Measurements from ENCODE around the gene TRAK2. TPM values are rescaled to one million over a fixed set of nuclear protein-coding genes. Genes with fewer than 3 reads are reported as not detected.
"Not testable (repeated sequence)": the region's sequence is repeated elsewhere in the genome, so short reads cannot be mapped to it uniquely, and the experiment has no call there.

TRAK2 gene
- total and polyA plus RNA-seq, 2 of the 13 experiments (the other 11 are each of a cell fraction or from before 2014, with no cell fraction given), result 7.7 to 21.0 TPM

- no TSS peak for BruUV-seq (replicated peaks)
- in situ Hi-C loops (cut with HindIII; ENCODE audit: extremely low pct_ligation_motif_present, low pct_unique_long_range_greater_than_20kb) (no loop called here), intact Hi-C loops (cut with micrococcal nuclease; ENCODE audit: unreplicated experiment) (no loop called here)
- no peak for DNase-seq (ENCODE audit: low spot score)
- FAIRE-seq, result no peak
- no peak overlapping the region for H3K4me2 ChIP-seq (ENCODE audit: low read depth, low read length)
- WGBS (ENCODE audit: low lambda C conversion rate), result 86% methylated on average over 4 of the region's 4 CpGs
- H3K27me3 ChIP-seq (ENCODE audit: control insufficient read depth in 1 of 2, insufficient read depth in 2 of 2, low read length in 2 of 2), result no peaks in the 10 kb centered on the region
- H3K4me3 ChIP-seq (replicated peaks in 1 of 3; ENCODE audit: insufficient read depth in 1 of 3, low read depth in 2 of 3, low read length in 3 of 3), result no peak overlapping the region
- peaks cover 4 to 6% of the 10 kb centered on the region in 2 experiments; a peak in 2 of 5 replicates for H3K36me3 ChIP-seq (replicated peaks in 1 of 2; ENCODE audit: control insufficient read depth in 1 of 2, insufficient read depth in 2 of 2, low read length in 2 of 2)
- no peak overlapping the region for H2AFZ ChIP-seq (ENCODE audit: low read length)
- TF ChIP-seq KLF13 (CRISPR knock-in tag; IDR thresholded peaks at IDR 0.05), result no peak
- H3K79me2 ChIP-seq (ENCODE audit: insufficient read depth, low read length), result no peaks in the 10 kb centered on the region
- no peaks in the 10 kb centered on the region for H3K4me1 ChIP-seq (ENCODE audit: insufficient read depth, low read length)
- H4K20me1 ChIP-seq (ENCODE audit: insufficient read depth, low read length), result no peaks in the 10 kb centered on the region
- ChIA-PET CTCF (ENCODE audit: low intra/inter-chr PET ratio, low total read pairs) (no interaction called here), POLR2A (no interaction called here)
- no peaks in the 10 kb centered on the region for H3K9me3 ChIP-seq (ENCODE audit: low read length)
- no peak overlapping the region for H3K27ac ChIP-seq (ENCODE audit: extremely low read length, insufficient read depth, low read length)
- ATAC-seq, result no peak; the same call in 1 of the 3 replicates
- no peak overlapping the region for H3K9ac ChIP-seq (ENCODE audit: insufficient read depth, low read depth, low read length)
Measured at GRCh38 chr2:201484805-201485204, 33.5 kb upstream of the TRAK2 start.

- H3K4me1 ChIP-seq (ENCODE audit: insufficient read depth, low read length); H3K9ac ChIP-seq (ENCODE audit: insufficient read depth, low read depth, low read length); in situ Hi-C loops (cut with HindIII; ENCODE audit: extremely low pct_ligation_motif_present, low pct_unique_long_range_greater_than_20kb); DNase-seq (ENCODE audit: low spot score); H3K4me3 ChIP-seq (replicated peaks in 1 of 3; ENCODE audit: insufficient read depth in 1 of 3, low read depth in 2 of 3, low read length in 3 of 3); POLR2A ChIA-PET; CTCF ChIA-PET (ENCODE audit: low intra/inter-chr PET ratio, low total read pairs); H3K27me3 ChIP-seq (ENCODE audit: control insufficient read depth in 1 of 2, insufficient read depth in 2 of 2, low read length in 2 of 2); H3K79me2 ChIP-seq (ENCODE audit: insufficient read depth, low read length); intact Hi-C loops (cut with micrococcal nuclease; ENCODE audit: unreplicated experiment); ATAC-seq; H4K20me1 ChIP-seq (ENCODE audit: insufficient read depth, low read length); H2AFZ ChIP-seq (ENCODE audit: low read length); H3K36me3 ChIP-seq (replicated peaks in 1 of 2; ENCODE audit: control insufficient read depth in 1 of 2, insufficient read depth in 2 of 2, low read length in 2 of 2); H3K4me2 ChIP-seq (ENCODE audit: low read depth, low read length); FAIRE-seq; BruUV-seq (replicated peaks); H3K9me3 ChIP-seq (ENCODE audit: low read length); H3K27ac ChIP-seq (ENCODE audit: extremely low read length, insufficient read depth, low read length): not testable (repeated sequence)
- WGBS (ENCODE audit: low lambda C conversion rate), result 80% methylated on average over 4 of the region's 4 CpGs
Measured at GRCh38 chr2:201483758-201484157, 32.5 kb upstream of the TRAK2 start.

DNA sequence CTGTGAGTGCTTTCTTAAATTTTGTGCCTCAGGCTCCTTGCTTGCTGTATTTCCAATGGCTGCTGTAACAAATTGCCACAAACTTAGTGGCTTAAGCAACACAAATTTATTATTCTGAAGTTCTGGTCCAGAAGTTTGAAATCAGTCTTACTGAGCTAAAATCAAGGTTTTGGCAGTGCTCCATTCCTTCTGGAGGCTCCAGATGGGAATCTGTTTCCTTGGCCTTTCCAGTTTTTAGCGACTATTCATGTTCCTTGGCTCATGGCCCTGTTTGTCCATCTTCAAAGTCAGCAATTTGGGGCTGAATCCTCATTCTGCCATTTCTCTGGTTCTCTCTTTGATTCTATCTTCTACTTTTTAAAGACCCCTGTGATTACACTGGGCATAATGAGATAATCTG is 32.1 kb upstream of the TRAK2 start:
- intact Hi-C loops (cut with micrococcal nuclease; ENCODE audit: unreplicated experiment), result no loop called here
- no peak overlapping the region for H3K4me2 ChIP-seq (ENCODE audit: low read depth, low read length)
- no peaks in the 10 kb centered on the region for H4K20me1 ChIP-seq (ENCODE audit: insufficient read depth, low read length)
- no peak overlapping the region for H3K9ac ChIP-seq (ENCODE audit: insufficient read depth, low read depth, low read length)
- H3K27me3 ChIP-seq (ENCODE audit: control insufficient read depth in 1 of 2, insufficient read depth in 2 of 2, low read length in 2 of 2), result no peaks in the 10 kb centered on the region
- H3K27ac ChIP-seq (ENCODE audit: extremely low read length, insufficient read depth, low read length), result no peak overlapping the region
- no peaks in the 10 kb centered on the region for H3K4me1 ChIP-seq (ENCODE audit: insufficient read depth, low read length)
- ChIA-PET CTCF (ENCODE audit: low intra/inter-chr PET ratio, low total read pairs) (no interaction called here), POLR2A (no interaction called here)
- no peak for TF ChIP-seq XRCC5 (optimal IDR thresholded peaks at IDR 0.05; ENCODE audit: low read length)
- FAIRE-seq, result no peak
- no peak overlapping the region for H2AFZ ChIP-seq (ENCODE audit: low read length)
- no peaks in the 10 kb centered on the region for H3K9me3 ChIP-seq (ENCODE audit: low read length)
- no TSS peak for BruUV-seq (replicated peaks)
- H3K36me3 ChIP-seq (replicated peaks in 1 of 2; ENCODE audit: control insufficient read depth in 1 of 2, insufficient read depth in 2 of 2, low read length in 2 of 2), result peaks cover 4 to 13% of the 10 kb centered on the region in 2 experiments; a peak in 2 of 5 replicates
- in situ Hi-C loops (cut with HindIII; ENCODE audit: extremely low pct_ligation_motif_present, low pct_unique_long_range_greater_than_20kb), result no loop called here
- WGBS (ENCODE audit: low lambda C conversion rate), result 78% methylated on average over 1 of the region's 1 CpG
- H3K4me3 ChIP-seq (replicated peaks in 1 of 3; ENCODE audit: insufficient read depth in 1 of 3, low read depth in 2 of 3, low read length in 3 of 3), result no peak overlapping the region
- no peak for ATAC-seq
- H3K79me2 ChIP-seq (ENCODE audit: insufficient read depth, low read length), result no peaks in the 10 kb centered on the region
- no peak for DNase-seq (ENCODE audit: low spot score)

All from HepG2 (cell line).